Endodermal cell (in vitro differentiated cells): ENCODE results near the gene CXCL11. TPM values are rescaled to one million over a fixed set of nuclear protein-coding genes. Genes with fewer than 3 reads are reported as not detected.
"Not testable (repeated sequence)": the region's sequence is repeated elsewhere in the genome, so short reads cannot be mapped to it uniquely, and the experiment has no call there.

Source experiments
- DNase-seq: peaks from one replicate; pipeline ENCODE4 v3.0.0-alpha.2; 2017
- H3K27ac ChIP-seq: 2 replicates; pipeline ENCODE4 v1.5.1; 2013; ENCODE audit warnings: mild to moderate bottlenecking, low read depth, low read length, moderate library complexity
- H3K27me3 ChIP-seq: 2 replicates; pipeline ENCODE4 v1.6.1; 2013; ENCODE audit warnings: mild to moderate bottlenecking, low read length, moderate library complexity; ENCODE audit not compliant: insufficient read depth, control insufficient read depth, poor library complexity, severe bottlenecking
- H3K36me3 ChIP-seq: 2 replicates; pipeline ENCODE4 v1.7.0; 2013; ENCODE audit warnings: mild to moderate bottlenecking, low read length, moderate library complexity; ENCODE audit not compliant: control insufficient read depth, insufficient read depth
- H3K4me1 ChIP-seq: one replicate; pipeline ENCODE4 v1.7.0; 2013; ENCODE audit warnings: low read length; ENCODE audit not compliant: control insufficient read depth, insufficient read depth
- H3K4me3 ChIP-seq: 2 replicates; pipeline ENCODE4 v1.5.1; 2013; ENCODE audit warnings: mild to moderate bottlenecking, low read length, moderate library complexity
- H3K9ac ChIP-seq: 2 replicates; pipeline ENCODE4 v1.6.1; 2013; ENCODE audit warnings: mild to moderate bottlenecking, low read length, moderate library complexity; ENCODE audit not compliant: poor library complexity, severe bottlenecking; ENCODE audit errors: extremely low read depth
- H3K9me3 ChIP-seq: 2 replicates; pipeline ENCODE4 v1.6.1; 2013; ENCODE audit warnings: mild to moderate bottlenecking, low read length, moderate library complexity; ENCODE audit not compliant: control insufficient read depth
- H3K27ac Mint-ChIP-seq: 2 replicates; pipeline ENCODE4 v1.8.0; 2020; ENCODE audit warnings: mixed read lengths
- H3K27me3 Mint-ChIP-seq: 2 replicates; pipeline ENCODE4 v1.8.0; 2021; ENCODE audit warnings: mild to moderate bottlenecking, mixed read lengths; ENCODE audit not compliant: insufficient read depth
- H3K36me3 Mint-ChIP-seq: 2 replicates; pipeline ENCODE4 v1.8.0; 2020; ENCODE audit warnings: low read depth, mixed read lengths
- H3K4me1 Mint-ChIP-seq: 2 replicates; pipeline ENCODE4 v1.8.0; 2020; ENCODE audit warnings: mixed read lengths
- H3K4me3 Mint-ChIP-seq: 2 replicates; pipeline ENCODE4 v1.8.0; 2020; ENCODE audit warnings: mild to moderate bottlenecking, moderate library complexity, mixed read lengths
- H3K9me3 Mint-ChIP-seq: 2 replicates; pipeline ENCODE4 v1.8.0; 2020; ENCODE audit warnings: mild to moderate bottlenecking, mixed read lengths
- WGBS, 2 experiments: methylation state at CpG; one replicate each; pipeline versions ENCODE4 v1.1.5 to v1.1.7; 2013; ENCODE audit warnings: missing lambda C conversion rate in 2 of 2, mixed read lengths in 1 of 2; ENCODE audit not compliant: insufficient coverage in 1 of 2, insufficient read length in 1 of 2; 5-methylcytosine and 5-hydroxymethylcytosine counted together
- total RNA-seq, 2 donors: library from RNA; stranded (reverse); fragmentation: NEBNext Ultra II Directional in 1 of 2; extraction: Animal tissue kit (Norgen Biotek cat#: 25700) in 1 of 2; gene quantifications; 2 replicates in 1 of 2; 3 replicates in 1 of 2; pipeline ENCODE4 v1.2.1, GENCODE V29; 2021
- TF ChIP-seq, protein P1 (sequence below): fragments of 200-600 bp; sonication (generic); conservative IDR thresholded peaks from 2 replicates; pipeline ENCODE4 v1.5.0; 2021; ENCODE audit warnings: antibody characterized with exemption, mild to moderate bottlenecking

The CXCL11 gene
- total RNA-seq, 2 donors from 2014 or later, result not detected

DNA sequence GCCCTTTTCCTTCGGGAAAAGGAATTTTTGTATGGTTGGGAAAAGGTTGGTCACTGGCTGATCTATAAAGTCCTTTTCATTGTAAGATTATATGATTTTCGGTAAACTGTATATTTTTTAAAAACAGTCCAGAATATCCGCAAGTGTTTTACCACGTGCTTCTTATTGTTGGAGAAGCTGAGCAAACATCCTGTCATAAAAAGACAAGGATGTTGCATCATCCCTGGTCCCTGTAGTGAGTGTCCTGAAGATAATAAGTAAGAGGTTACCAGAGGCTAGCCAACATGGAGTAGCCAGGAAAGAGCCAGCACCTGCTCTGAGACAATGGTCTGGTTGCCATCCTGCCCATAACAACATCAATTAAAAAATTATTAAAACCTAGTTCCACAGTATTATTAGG, 33.7 kb downstream of the CXCL11 start:
- Mint-ChIP-seq H3K27me3 (peaks cover 5% of the 10 kb centered on the region), H3K4me3 (no peak overlapping the region), H3K27ac (no peak overlapping the region), H3K36me3 (no peaks in the 10 kb centered on the region), H3K9me3 (no peaks in the 10 kb centered on the region), H3K4me1 (peaks cover 11% of the 10 kb centered on the region)
- 94 to 100% methylated on average over 3 to 4 of the region's 4 CpGs for WGBS, 2 experiments
- Histone ChIP-seq H3K36me3 (no peaks in the 10 kb centered on the region), H3K4me1 (peaks cover 4% of the 10 kb centered on the region), H3K9ac (no peak overlapping the region), H3K4me3 (no peak overlapping the region), H3K9me3 (no peaks in the 10 kb centered on the region), H3K27ac (no peak overlapping the region), H3K27me3 (no peaks in the 10 kb centered on the region)
- DNase-seq, result no peak
- TF ChIP-seq, protein P1, sequence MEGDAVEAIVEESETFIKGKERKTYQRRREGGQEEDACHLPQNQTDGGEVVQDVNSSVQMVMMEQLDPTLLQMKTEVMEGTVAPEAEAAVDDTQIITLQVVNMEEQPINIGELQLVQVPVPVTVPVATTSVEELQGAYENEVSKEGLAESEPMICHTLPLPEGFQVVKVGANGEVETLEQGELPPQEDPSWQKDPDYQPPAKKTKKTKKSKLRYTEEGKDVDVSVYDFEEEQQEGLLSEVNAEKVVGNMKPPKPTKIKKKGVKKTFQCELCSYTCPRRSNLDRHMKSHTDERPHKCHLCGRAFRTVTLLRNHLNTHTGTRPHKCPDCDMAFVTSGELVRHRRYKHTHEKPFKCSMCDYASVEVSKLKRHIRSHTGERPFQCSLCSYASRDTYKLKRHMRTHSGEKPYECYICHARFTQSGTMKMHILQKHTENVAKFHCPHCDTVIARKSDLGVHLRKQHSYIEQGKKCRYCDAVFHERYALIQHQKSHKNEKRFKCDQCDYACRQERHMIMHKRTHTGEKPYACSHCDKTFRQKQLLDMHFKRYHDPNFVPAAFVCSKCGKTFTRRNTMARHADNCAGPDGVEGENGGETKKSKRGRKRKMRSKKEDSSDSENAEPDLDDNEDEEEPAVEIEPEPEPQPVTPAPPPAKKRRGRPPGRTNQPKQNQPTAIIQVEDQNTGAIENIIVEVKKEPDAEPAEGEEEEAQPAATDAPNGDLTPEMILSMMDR, result no peak

DNA sequence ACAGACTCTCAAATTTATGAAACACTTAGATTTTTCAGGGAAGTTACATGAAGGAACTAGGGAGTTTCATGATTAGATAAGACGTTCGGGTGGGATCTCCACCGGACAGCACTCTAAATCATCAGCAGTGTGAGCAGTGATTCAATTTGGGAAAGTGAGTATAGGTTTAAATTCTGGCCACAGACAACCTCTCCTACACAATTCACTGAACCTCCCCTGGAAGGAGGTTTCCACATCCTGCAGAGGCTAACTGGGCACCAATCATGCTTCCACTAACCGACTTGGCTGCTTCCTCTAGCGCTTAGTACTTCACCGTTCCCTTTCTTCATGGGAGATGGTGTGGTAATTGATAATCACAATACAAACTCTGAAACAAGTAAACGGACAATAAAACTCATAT, 34.2 kb downstream of the CXCL11 start:
- no peak overlapping the region for H3K27ac Mint-ChIP-seq
- H3K27me3 Mint-ChIP-seq, result peaks cover 5% of the 10 kb centered on the region
- H3K9me3 Mint-ChIP-seq, result no peaks in the 10 kb centered on the region
- H3K36me3 Mint-ChIP-seq, result no peaks in the 10 kb centered on the region
- 96 to 100% methylated on average over 1 to 7 of the region's 7 CpGs for whole genome bisulfite sequencing, 2 experiments
- H3K4me1 Mint-ChIP-seq, result peaks cover 13% of the 10 kb centered on the region
- H3K4me3 Mint-ChIP-seq, result no peak overlapping the region
- no peaks in the 10 kb centered on the region for H3K27me3 ChIP-seq
- H3K36me3 ChIP-seq, result no peaks in the 10 kb centered on the region
- TF ChIP-seq, protein P1, result no peak
- H3K4me3 ChIP-seq, result no peak overlapping the region
- H3K4me1 ChIP-seq, result peaks cover 4% of the 10 kb centered on the region
- no peaks in the 10 kb centered on the region for H3K9me3 ChIP-seq
- H3K27ac ChIP-seq, result no peak overlapping the region
- no peak for DNase-seq
- H3K9ac ChIP-seq, result no peak overlapping the region

DNA sequence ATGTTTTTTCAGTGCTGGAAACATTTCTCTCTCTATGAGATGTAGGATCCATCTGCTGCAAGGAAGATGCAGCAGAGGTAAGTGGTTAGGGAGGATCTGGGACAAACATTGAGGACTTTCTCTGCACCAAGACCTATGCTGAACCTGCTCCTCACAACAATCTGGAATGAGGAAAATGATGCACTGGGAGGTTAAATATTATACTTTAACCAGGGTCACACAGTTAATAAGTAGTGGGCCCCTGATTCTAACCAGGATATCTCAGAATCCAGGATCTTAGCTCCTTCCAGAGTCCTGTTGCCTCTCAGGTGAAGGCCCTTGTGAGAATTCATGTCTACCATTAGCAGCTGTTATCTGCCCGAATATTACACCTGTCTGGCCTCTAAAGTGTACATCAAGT, 35.6 kb downstream of the CXCL11 start:
- Histone ChIP-seq H3K4me1 (peaks cover 4% of the 10 kb centered on the region), H3K27me3 (no peaks in the 10 kb centered on the region), H3K9ac (no peak overlapping the region), H3K9me3 (no peaks in the 10 kb centered on the region), H3K36me3 (no peaks in the 10 kb centered on the region), H3K27ac (no peak overlapping the region), H3K4me3 (no peak overlapping the region)
- H3K9me3 Mint-ChIP-seq, result no peaks in the 10 kb centered on the region
- TF ChIP-seq, protein P1, result no peak
- peaks cover 5% of the 10 kb centered on the region for H3K27me3 Mint-ChIP-seq
- no peak overlapping the region for H3K4me3 Mint-ChIP-seq
- no peak overlapping the region for H3K27ac Mint-ChIP-seq
- H3K4me1 Mint-ChIP-seq, result peaks cover 13% of the 10 kb centered on the region
- WGBS, 2 experiments, result 89 to 93% methylated on average over 1 of the region's 1 CpG
- no peak for DNase-seq
- H3K36me3 Mint-ChIP-seq, result no peaks in the 10 kb centered on the region

DNA sequence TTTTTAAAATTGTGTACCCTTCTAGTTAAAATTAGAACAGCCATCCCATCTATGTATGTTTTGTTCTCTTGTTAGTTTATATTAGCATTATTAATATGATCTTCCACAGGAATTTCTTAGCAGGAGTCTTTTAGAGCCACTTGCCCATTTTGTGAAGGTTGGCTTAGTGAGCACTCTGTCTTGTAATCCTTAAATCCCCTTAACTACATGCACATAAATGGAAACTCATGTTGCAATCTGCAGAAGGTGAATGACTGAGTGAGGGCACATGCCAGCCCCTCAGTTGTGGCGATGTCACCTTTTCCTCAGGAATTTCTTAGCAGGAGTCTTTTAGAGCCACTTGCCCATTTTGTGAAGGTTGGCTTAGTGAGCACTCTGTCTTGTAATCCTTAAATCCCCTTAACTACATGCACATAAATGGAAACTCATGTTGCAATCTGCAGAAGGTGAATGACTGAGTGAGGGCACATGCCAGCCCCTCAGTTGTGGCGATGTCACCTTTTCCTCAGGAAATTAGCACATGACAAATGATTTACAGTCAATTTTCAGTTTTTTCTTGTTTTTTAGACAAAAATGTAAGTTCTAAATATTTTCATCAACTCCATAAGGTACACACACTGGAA, 37.2 kb downstream of the CXCL11 start:
- Mint-ChIP-seq H3K27me3 (peaks cover 12% of the 10 kb centered on the region), H3K4me1 (peaks cover 13% of the 10 kb centered on the region)
- DNase-seq, H3K4me3 Mint-ChIP-seq, H3K27ac ChIP-seq, H3K27me3 ChIP-seq, H3K9ac ChIP-seq, H3K36me3 Mint-ChIP-seq, H3K4me1 ChIP-seq, H3K27ac Mint-ChIP-seq, H3K9me3 Mint-ChIP-seq, H3K36me3 ChIP-seq, H3K4me3 ChIP-seq, H3K9me3 ChIP-seq: not testable (repeated sequence)
- WGBS, 2 experiments, result 93% methylated on average over 2 of the region's 2 CpGs; no CpG with 5 or more reads in 1 of the 2 experiments
